ES-I3 (cell line): ENCODE measurements around the gene ABCB11.

Experiments used
- H3K36me3 ChIP-seq: 2 replicates; pipeline ENCODE4 v1.6.1; 2013; ENCODE audit warnings: mild to moderate bottlenecking, low read length, control low read depth, moderate library complexity; ENCODE audit not compliant: insufficient read depth
- H3K4me1 ChIP-seq: 2 replicates; pipeline ENCODE4 v1.6.1; 2013; ENCODE audit warnings: mild to moderate bottlenecking, control low read depth, low read length; ENCODE audit not compliant: insufficient read depth
- H3K9ac ChIP-seq: 2 replicates; pipeline ENCODE4 v1.6.1; 2013; ENCODE audit warnings: low read depth, mild to moderate bottlenecking, low read length, moderate library complexity
- H3K9me3 ChIP-seq: 2 replicates; pipeline ENCODE4 v1.6.1; 2013; ENCODE audit warnings: mild to moderate bottlenecking, low read length, moderate library complexity; ENCODE audit not compliant: control insufficient read depth, insufficient read depth

ABCB11 gene

GRCh38 chr2:168930242-168930641 lies 100.9 kb downstream of the ABCB11 start:
- no peaks in the 10 kb centered on the region for H3K36me3 ChIP-seq
- no peaks in the 10 kb centered on the region for H3K9me3 ChIP-seq
- H3K4me1 ChIP-seq: no peaks in the 10 kb centered on the region
- H3K9ac ChIP-seq: no peak overlapping the region

- Histone ChIP-seq H3K9me3 (no peaks in the 10 kb centered on the region), H3K9ac (no peak overlapping the region), H3K36me3 (no peaks in the 10 kb centered on the region)
These were observed 102.1 kb downstream of the ABCB11 start for GRCh38 chr2:168929031-168929430.

GRCh38 chr2:168928113-168928831 lies 102.9 kb downstream of the ABCB11 start:
- Histone ChIP-seq H3K9me3 (no peaks in the 10 kb centered on the region), H3K4me1 (no peaks in the 10 kb centered on the region), H3K9ac (no peak overlapping the region), H3K36me3 (no peaks in the 10 kb centered on the region)

More at GRCh38 chr2:168929031-168929430, 102.1 kb downstream of the ABCB11 start:
- no peaks in the 10 kb centered on the region for H3K4me1 ChIP-seq

- Histone ChIP-seq H3K9ac (no peak overlapping the region), H3K36me3 (no peaks in the 10 kb centered on the region), H3K4me1 (no peaks in the 10 kb centered on the region), H3K9me3 (no peaks in the 10 kb centered on the region)
These were observed 104.3 kb downstream of the ABCB11 start for GRCh38 chr2:168926621-168927386.

GRCh38 chr2:168920504-168921157 lies 110.5 kb downstream of the ABCB11 start:
- Histone ChIP-seq H3K9ac (no peak overlapping the region), H3K36me3 (no peaks in the 10 kb centered on the region), H3K9me3 (no peaks in the 10 kb centered on the region), H3K4me1 (0 out of 2 replicates have a peak, but pooled peaks cover 4% of the 10 kb centered on the region)

GRCh38 chr2:168916331-168916675 lies 114.8 kb downstream of the ABCB11 start:
- no peaks in the 10 kb centered on the region for H3K36me3 ChIP-seq
- peaks cover 16% of the 10 kb centered on the region; the same call in 1 of the 2 replicates for H3K4me1 ChIP-seq
- no peak overlapping the region for H3K9ac ChIP-seq
- no peaks in the 10 kb centered on the region for H3K9me3 ChIP-seq

- Histone ChIP-seq H3K9ac (no peak overlapping the region), H3K36me3 (no peaks in the 10 kb centered on the region), H3K9me3 (no peaks in the 10 kb centered on the region), H3K4me1 (peaks cover 12% of the 10 kb centered on the region; the same call in 1 of the 2 replicates)
These were observed 115.4 kb downstream of the ABCB11 start for GRCh38 chr2:168915441-168916330.

- Histone ChIP-seq H3K4me1 (peaks cover 12% of the 10 kb centered on the region; the same call in 1 of the 2 replicates), H3K9me3 (no peaks in the 10 kb centered on the region), H3K9ac (no peak overlapping the region), H3K36me3 (no peaks in the 10 kb centered on the region)
These were observed 117.6 kb downstream of the ABCB11 start for GRCh38 chr2:168913495-168913894.

GRCh38 chr2:168912901-168913369 lies 118.2 kb downstream of the ABCB11 start:
- peaks cover 13% of the 10 kb centered on the region for H3K4me1 ChIP-seq
- H3K9me3 ChIP-seq: no peaks in the 10 kb centered on the region

GRCh38 chr2:168912466-168912865 lies 118.7 kb downstream of the ABCB11 start:
- Histone ChIP-seq H3K9me3 (no peaks in the 10 kb centered on the region), H3K9ac (peak overlapping the region; percentile 40; the same call in 1 of the 2 replicates), H3K36me3 (no peaks in the 10 kb centered on the region), H3K4me1 (peaks cover 18% of the 10 kb centered on the region)

More at GRCh38 chr2:168912901-168913369, 118.2 kb downstream of the ABCB11 start:
- Histone ChIP-seq H3K9ac (peak overlapping the region; percentile 40; the same call in 1 of the 2 replicates), H3K36me3 (no peaks in the 10 kb centered on the region)

GRCh38 chr2:168910330-168910729 lies 120.8 kb downstream of the ABCB11 start:
- no peaks in the 10 kb centered on the region for H3K9me3 ChIP-seq
- no peak overlapping the region for H3K9ac ChIP-seq
- H3K4me1 ChIP-seq: peaks cover 26% of the 10 kb centered on the region
- no peaks in the 10 kb centered on the region for H3K36me3 ChIP-seq

- no peaks in the 10 kb centered on the region for H3K36me3 ChIP-seq
- no peak overlapping the region for H3K9ac ChIP-seq
- H3K4me1 ChIP-seq: peaks cover 26% of the 10 kb centered on the region
- H3K9me3 ChIP-seq: no peaks in the 10 kb centered on the region
These were observed 123.0 kb downstream of the ABCB11 start for GRCh38 chr2:168907940-168908662.

GRCh38 chr2:168904358-168904757 lies 126.8 kb downstream of the ABCB11 start:
- no peaks in the 10 kb centered on the region for H3K9me3 ChIP-seq
- no peaks in the 10 kb centered on the region for H3K36me3 ChIP-seq
- no peak overlapping the region for H3K9ac ChIP-seq
- H3K4me1 ChIP-seq: peaks cover 14% of the 10 kb centered on the region
